Suprapubic skin (tissue), 4 donors: ENCODE data around the gene GPATCH1. TPM values are rescaled to one million over a fixed set of nuclear protein-coding genes. Genes with fewer than 3 reads are reported as not detected.
"Not testable (repeated sequence)": the region's sequence is repeated elsewhere in the genome, so short reads cannot be mapped to it uniquely, and the experiment has no call there.

Source experiments
- DNase-seq, 2 donors: peaks; one replicate each; pipeline ENCODE4 v3.0.0-alpha.2; 2019; ENCODE audit warnings: low spot score in 2 of 2
- H3K27ac ChIP-seq: fragments of 200-600 bp; sonication (generic); one replicate; pipeline ENCODE4 v1.5.1; 2019
- H3K27me3 ChIP-seq: fragments of 200-600 bp; sonication (generic); one replicate; pipeline ENCODE4 v1.5.1; 2019
- H3K36me3 ChIP-seq: fragments of 200-600 bp; sonication (generic); one replicate; pipeline ENCODE4 v1.5.1; 2019
- H3K4me1 ChIP-seq: fragments of 200-600 bp; sonication (generic); one replicate; pipeline ENCODE4 v1.5.1; 2019
- H3K4me3 ChIP-seq: fragments of 200-600 bp; sonication (generic); one replicate; pipeline ENCODE4 v1.5.1; 2019; ENCODE audit warnings: mild to moderate bottlenecking
- H3K9me3 ChIP-seq: fragments of 200-600 bp; sonication (generic); one replicate; pipeline ENCODE4 v1.5.1; 2019
- EP300 ChIP-seq: sonication (generic); formaldehyde crosslinking; IDR thresholded peaks from one replicate; pipeline ENCODE4 v1.6.1; 2017; ENCODE audit warnings: antibody characterized with exemption
- POLR2A ChIP-seq, 2 donors: fragments of 450-650 bp; IDR thresholded peaks; one replicate each; pipeline ENCODE4 v1.6.1; 2017; ENCODE audit warnings: antibody characterized with exemption in 2 of 2, mild to moderate bottlenecking in 2 of 2, moderate library complexity in 2 of 2
- POLR2AphosphoS5 ChIP-seq, 3 donors: sonication (generic); formaldehyde crosslinking; IDR thresholded peaks; one replicate each; pipeline ENCODE4 v1.6.1; 2017; ENCODE audit warnings: antibody characterized with exemption in 3 of 3
- WGBS: methylation state at CpG from one replicate; pipeline ENCODE4 v1.1.5; 2018; 5-methylcytosine and 5-hydroxymethylcytosine counted together
- total RNA-seq, 4 donors: library from RNA; depleted of rRNA; stranded (reverse); fragments of >200 nt; gene quantifications; one replicate each; pipeline ENCODE4 v1.1.0, GENCODE V29; 2016
- TF ChIP-seq, protein P1 (sequence below), 2 donors: fragments of 200-600 bp in 1 of 2; fragments of 450-650 bp in 1 of 2; sonication (generic) in 1 of 2; IDR thresholded peaks; one replicate each; pipeline ENCODE4 v1.5.1; 2016 to 2019; ENCODE audit warnings: antibody characterized with exemption in 2 of 2, mild to moderate bottlenecking in 1 of 2, moderate library complexity in 1 of 2

GPATCH1 gene
- total RNA-seq, 4 donors from 2014 or later = 8.0 to 29.3 (median 14.3) TPM

- no peak overlapping the region for H3K4me3 ChIP-seq
- H3K36me3 ChIP-seq = no peaks in the 10 kb centered on the region
- no peaks in the 10 kb centered on the region for H3K4me1 ChIP-seq
- no peak overlapping the region for H3K27ac ChIP-seq
- no peak for DNase-seq
- no peaks in the 10 kb centered on the region for H3K9me3 ChIP-seq
- no peaks in the 10 kb centered on the region for H3K27me3 ChIP-seq
- 83% methylated on average over 10 of the region's 10 CpGs for WGBS
- TF ChIP-seq EP300 (no peak), POLR2AphosphoS5 (IDR thresholded peaks at IDR 0.05) (no peak), POLR2A (IDR thresholded peaks at IDR 0.05) (no peak)
- TF ChIP-seq, protein P1, sequence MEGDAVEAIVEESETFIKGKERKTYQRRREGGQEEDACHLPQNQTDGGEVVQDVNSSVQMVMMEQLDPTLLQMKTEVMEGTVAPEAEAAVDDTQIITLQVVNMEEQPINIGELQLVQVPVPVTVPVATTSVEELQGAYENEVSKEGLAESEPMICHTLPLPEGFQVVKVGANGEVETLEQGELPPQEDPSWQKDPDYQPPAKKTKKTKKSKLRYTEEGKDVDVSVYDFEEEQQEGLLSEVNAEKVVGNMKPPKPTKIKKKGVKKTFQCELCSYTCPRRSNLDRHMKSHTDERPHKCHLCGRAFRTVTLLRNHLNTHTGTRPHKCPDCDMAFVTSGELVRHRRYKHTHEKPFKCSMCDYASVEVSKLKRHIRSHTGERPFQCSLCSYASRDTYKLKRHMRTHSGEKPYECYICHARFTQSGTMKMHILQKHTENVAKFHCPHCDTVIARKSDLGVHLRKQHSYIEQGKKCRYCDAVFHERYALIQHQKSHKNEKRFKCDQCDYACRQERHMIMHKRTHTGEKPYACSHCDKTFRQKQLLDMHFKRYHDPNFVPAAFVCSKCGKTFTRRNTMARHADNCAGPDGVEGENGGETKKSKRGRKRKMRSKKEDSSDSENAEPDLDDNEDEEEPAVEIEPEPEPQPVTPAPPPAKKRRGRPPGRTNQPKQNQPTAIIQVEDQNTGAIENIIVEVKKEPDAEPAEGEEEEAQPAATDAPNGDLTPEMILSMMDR (IDR thresholded peaks at IDR 0.05) = no peak
These were observed 41.8 kb upstream of the GPATCH1 start for GRCh38 chr19:33039108-33039599.

GRCh38 chr19:33039815-33040214 lies 41.2 kb upstream of the GPATCH1 start:
- TF ChIP-seq, protein P1 (IDR thresholded peaks at IDR 0.05) = no peak
- TF ChIP-seq POLR2AphosphoS5 (IDR thresholded peaks at IDR 0.05) (no peak), EP300 (no peak), POLR2A (IDR thresholded peaks at IDR 0.05) (no peak)
- Histone ChIP-seq H3K27ac (no peak overlapping the region), H3K36me3 (no peaks in the 10 kb centered on the region), H3K4me3 (no peak overlapping the region), H3K27me3 (no peaks in the 10 kb centered on the region), H3K4me1 (no peaks in the 10 kb centered on the region), H3K9me3 (no peaks in the 10 kb centered on the region)
- WGBS = 80% methylated on average over 1 of the region's 1 CpG
- no peak for DNase-seq

DNA sequence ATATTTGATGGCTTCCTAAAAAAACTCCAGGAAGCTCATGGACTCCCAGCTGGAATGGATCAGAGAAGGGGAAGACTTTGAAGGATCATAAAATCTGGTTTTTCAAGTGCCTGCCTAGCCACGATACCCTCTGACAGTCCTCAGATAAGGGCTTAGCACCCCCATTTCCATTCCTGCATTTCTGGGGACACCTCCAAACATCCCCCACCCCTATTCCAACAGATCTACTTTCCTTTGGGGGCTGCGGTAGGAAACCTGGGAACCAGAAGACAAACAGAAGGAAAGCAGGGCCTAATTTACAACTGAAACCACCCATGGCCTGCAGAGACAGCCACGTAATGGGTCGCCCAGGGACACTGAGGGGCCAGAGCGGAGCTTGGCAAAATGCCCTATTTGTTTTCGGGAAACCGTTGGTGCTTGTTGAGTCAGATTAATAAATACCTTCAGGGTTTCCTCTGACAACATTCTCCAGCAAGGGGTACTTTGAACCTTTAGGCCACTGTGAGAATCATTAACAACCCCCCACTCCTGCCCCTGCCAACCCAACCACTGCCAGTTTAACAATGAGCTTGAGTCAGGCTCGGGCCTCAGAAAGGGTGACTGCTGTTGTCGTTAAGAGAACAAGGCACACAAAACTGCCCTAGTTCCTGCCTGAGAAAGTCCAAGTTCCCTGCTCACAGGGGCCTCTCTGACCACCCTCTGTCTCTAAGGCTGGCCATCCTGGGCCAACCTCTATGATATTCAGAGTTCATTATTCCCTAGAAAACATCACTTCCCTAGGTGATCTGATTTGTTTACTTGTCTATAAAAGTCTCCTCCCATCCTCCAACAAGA lies 39.8 kb upstream of the GPATCH1 start:
- Histone ChIP-seq H3K4me3 (no peak overlapping the region), H3K27me3 (no peaks in the 10 kb centered on the region), H3K36me3 (no peaks in the 10 kb centered on the region), H3K9me3 (no peaks in the 10 kb centered on the region), H3K27ac (no peak overlapping the region), H3K4me1 (no peaks in the 10 kb centered on the region)
- TF ChIP-seq, protein P1 (IDR thresholded peaks at IDR 0.05) = no peak
- TF ChIP-seq POLR2AphosphoS5 (IDR thresholded peaks at IDR 0.05) = no peak
- no peak for TF ChIP-seq EP300
- TF ChIP-seq POLR2A (IDR thresholded peaks at IDR 0.05) = no peak
- DNase-seq = no peak
- WGBS = 55% methylated on average over 9 of the region's 9 CpGs

GRCh38 chr19:33041828-33042160 lies 39.2 kb upstream of the GPATCH1 start:
- not testable (repeated sequence) for H3K4me1 ChIP-seq, H3K36me3 ChIP-seq, H3K27me3 ChIP-seq, DNase-seq, H3K27ac ChIP-seq, H3K9me3 ChIP-seq, H3K4me3 ChIP-seq
- 83% methylated on average over 3 of the region's 3 CpGs for WGBS

DNA sequence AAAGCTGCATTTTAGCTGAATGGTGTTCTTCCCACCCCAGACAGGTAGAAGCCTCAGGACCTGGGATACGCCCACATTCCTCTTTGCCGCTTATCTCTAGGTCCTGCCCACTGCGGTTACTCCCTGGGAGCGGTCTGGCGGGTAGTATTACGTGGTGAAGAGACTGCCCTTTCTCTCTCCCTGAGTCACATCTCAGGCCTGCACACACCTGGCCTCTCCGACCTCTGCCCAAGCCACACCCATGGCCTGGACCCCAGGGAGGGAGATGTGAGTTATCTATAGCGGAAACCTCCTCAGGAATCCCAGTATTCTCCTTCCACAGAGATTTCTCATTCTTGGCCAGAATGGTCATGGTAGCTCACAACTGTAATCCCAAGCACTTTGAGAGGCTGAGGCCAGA lies 33.6 kb upstream of the GPATCH1 start:
- TF ChIP-seq POLR2A (IDR thresholded peaks at IDR 0.05) = no peak
- H3K27ac ChIP-seq = no peak overlapping the region
- DNase-seq = no peak

DNA sequence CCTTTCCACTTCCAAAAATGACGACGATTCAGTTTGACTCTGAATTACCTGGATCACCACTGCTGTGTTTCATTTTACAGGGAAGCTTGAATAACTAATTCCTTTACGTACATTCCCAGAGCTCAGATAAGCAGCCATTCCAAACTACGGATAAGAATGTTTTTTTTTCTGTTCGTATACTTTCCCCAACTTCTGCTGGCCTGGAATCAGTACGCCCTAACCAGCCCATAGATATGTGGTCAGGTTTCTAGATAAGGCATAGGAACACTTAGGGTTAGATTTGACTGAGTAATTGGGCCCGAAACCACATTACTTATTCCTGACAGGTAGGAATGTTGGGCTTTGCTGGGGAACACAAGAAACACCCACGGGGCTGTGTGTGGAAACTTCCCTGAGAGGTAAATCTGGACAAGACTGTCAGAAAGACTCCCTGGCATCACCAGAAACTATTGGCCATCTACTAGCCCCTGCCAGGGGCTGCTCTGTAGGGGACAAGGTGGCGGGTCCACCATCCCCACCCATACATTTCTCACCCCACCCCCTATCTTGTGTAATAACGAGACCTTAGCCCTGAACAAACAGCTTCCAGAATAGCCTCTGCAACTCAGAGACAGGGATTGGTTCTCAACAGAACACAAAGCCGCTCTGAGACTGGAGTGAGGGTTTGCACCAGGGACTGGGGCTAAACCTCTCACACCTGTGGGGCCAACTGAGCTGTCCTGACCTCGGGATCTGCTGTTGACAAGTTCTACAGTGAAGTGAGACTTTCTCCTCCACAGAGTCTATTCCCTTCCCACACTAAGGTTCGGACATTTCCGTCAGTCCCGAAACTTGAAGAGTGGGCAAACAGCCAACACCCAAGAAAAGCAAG lies 31.9 kb upstream of the GPATCH1 start:
- Histone ChIP-seq H3K9me3 (no peaks in the 10 kb centered on the region), H3K36me3 (no peaks in the 10 kb centered on the region), H3K4me1 (peaks cover 4% of the 10 kb centered on the region), H3K27me3 (no peaks in the 10 kb centered on the region), H3K4me3 (no peak overlapping the region), H3K27ac (no peak overlapping the region)
- 77% methylated on average over 15 of the region's 15 CpGs for WGBS
- no peak for DNase-seq
- TF ChIP-seq EP300 (no peak), POLR2A (IDR thresholded peaks at IDR 0.05) (no peak), POLR2AphosphoS5 (IDR thresholded peaks at IDR 0.05) (no peak)
- TF ChIP-seq, protein P1 (IDR thresholded peaks at IDR 0.05) = no peak

More for the DNA sequence above, 33.6 kb upstream of the GPATCH1 start:
- peaks cover 4% of the 10 kb centered on the region for H3K4me1 ChIP-seq
- no peaks in the 10 kb centered on the region for H3K9me3 ChIP-seq
- no peak overlapping the region for H3K4me3 ChIP-seq
- H3K36me3 ChIP-seq = no peaks in the 10 kb centered on the region
- WGBS = 50% methylated on average over 8 of the region's 8 CpGs
- no peaks in the 10 kb centered on the region for H3K27me3 ChIP-seq
